ENCODE results near the gene PRSS1.
"Not testable (repeated sequence)": the region's sequence is repeated elsewhere in the genome, so short reads cannot be mapped to it uniquely, and the experiment has no call there.

The PRSS1 gene

DNA sequence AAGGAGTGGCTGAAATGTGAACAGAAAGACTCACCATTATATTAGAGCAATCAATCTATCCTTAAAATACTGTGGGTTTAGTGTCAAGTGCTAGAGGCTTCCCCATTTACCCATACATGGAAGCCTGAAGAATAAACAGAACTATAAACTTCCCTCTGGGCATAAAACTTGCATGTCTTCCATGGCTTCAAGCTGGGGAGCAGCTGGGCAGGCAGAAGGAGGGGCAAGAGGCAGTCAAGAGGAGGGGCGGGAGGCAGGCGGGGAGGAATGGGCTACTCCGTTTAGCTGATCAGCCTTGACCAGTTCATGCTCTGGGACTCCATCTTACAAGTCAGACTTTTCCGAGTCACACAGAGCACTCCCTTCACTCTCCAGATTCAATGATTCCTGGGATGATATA, 3.5 kb upstream of the PRSS1 start:
- ChIA-PET CTCF (no interaction called here), POLR2A (ENCODE audit: low non-redundant PET) (no interaction called here)
- no peak overlapping the region for H3K27ac ChIP-seq
- no peak for DNase-seq (ENCODE audit: low spot score)
- TF ChIP-seq, protein P1, sequence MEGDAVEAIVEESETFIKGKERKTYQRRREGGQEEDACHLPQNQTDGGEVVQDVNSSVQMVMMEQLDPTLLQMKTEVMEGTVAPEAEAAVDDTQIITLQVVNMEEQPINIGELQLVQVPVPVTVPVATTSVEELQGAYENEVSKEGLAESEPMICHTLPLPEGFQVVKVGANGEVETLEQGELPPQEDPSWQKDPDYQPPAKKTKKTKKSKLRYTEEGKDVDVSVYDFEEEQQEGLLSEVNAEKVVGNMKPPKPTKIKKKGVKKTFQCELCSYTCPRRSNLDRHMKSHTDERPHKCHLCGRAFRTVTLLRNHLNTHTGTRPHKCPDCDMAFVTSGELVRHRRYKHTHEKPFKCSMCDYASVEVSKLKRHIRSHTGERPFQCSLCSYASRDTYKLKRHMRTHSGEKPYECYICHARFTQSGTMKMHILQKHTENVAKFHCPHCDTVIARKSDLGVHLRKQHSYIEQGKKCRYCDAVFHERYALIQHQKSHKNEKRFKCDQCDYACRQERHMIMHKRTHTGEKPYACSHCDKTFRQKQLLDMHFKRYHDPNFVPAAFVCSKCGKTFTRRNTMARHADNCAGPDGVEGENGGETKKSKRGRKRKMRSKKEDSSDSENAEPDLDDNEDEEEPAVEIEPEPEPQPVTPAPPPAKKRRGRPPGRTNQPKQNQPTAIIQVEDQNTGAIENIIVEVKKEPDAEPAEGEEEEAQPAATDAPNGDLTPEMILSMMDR (conservative IDR thresholded peaks at IDR 0.05; ENCODE audit: low read depth), result no peak

DNA sequence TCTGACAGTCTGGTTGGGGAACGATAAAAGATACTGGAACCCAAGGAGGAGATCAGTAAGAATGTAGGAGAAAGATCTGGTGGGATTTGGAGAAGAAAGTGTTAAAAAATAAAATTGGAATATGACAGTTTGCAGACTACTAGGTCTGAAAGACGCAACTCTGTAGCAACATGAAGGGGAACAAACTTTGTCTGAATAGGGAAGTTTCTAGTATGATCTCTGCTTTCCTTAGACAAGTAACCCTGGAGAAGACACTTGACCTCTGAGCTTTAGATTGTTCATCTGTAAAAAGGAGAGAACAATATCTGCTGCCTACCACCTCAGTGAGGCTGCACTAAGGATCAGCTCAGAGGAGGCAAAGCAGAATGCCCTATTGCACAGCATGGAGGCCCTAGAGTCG, 3.0 kb upstream of the PRSS1 start:
- TF ChIP-seq, protein P1 (conservative IDR thresholded peaks at IDR 0.05; ENCODE audit: low read depth), result no peak
- H3K27ac ChIP-seq, result no peak overlapping the region
- ChIA-PET CTCF (no interaction called here), POLR2A (ENCODE audit: low non-redundant PET) (no interaction called here)
- no peak for DNase-seq (ENCODE audit: low spot score)

DNA sequence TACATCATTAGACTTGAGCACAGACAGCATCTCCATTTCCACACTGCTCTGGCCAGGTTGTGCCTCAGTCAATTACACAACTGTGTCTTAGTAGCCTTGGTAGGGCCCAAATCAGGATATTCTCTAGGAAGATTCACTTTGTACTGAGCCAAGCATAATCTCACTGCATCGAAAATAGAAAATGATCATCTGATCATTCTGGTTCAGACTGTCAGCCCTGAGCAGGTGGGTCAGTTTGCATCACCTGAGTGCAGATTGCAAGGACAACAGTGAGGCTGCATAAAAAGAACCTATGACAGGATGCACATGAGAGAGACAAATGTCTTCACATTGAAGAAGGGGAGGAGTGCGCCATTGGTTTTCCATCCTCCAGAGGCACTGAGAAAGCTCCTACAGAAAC, 862 bp upstream of the PRSS1 start:
- POLR2A ChIA-PET (ENCODE audit: low non-redundant PET); H3K27ac ChIP-seq; DNase-seq (ENCODE audit: low spot score): not testable (repeated sequence)
- CTCF ChIA-PET, result interaction anchor here (0.6 kb wide), 1 partner anchor 48 kb away, joined by 3 read pairs; no protein-coding TSS in a partner anchor

DNA sequence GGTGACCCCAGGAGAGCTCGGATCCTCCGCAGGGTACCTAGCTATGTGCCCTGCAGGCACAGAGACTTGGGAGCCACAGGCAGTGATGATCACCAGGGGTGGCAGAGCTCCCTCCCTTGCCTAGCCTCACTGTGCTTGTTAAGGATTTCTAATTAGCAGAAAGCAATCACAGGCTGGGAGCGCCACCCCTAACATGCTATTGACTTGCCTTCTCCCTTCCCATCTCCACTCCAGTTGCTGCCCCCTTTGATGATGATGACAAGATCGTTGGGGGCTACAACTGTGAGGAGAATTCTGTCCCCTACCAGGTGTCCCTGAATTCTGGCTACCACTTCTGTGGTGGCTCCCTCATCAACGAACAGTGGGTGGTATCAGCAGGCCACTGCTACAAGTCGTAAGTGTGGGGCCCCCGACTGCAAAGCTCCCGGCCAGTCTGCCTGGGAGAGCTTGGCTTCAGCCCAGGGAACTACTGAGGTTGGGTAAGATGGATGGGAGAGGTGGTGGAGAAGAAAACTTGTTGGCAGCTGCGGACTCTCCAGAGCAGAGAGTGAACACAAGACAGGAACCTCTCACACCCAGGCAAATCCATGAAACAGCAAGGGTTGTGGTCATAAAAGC, 1.2 kb downstream of the PRSS1 start:
- ChIA-PET CTCF (no interaction called here), POLR2A (ENCODE audit: low non-redundant PET) (no interaction called here)
- no peak for DNase-seq (ENCODE audit: low spot score)
- no peak overlapping the region for H3K27ac ChIP-seq
- TF ChIP-seq, protein P1 (conservative IDR thresholded peaks at IDR 0.05; ENCODE audit: low read depth), result no peak

DNA sequence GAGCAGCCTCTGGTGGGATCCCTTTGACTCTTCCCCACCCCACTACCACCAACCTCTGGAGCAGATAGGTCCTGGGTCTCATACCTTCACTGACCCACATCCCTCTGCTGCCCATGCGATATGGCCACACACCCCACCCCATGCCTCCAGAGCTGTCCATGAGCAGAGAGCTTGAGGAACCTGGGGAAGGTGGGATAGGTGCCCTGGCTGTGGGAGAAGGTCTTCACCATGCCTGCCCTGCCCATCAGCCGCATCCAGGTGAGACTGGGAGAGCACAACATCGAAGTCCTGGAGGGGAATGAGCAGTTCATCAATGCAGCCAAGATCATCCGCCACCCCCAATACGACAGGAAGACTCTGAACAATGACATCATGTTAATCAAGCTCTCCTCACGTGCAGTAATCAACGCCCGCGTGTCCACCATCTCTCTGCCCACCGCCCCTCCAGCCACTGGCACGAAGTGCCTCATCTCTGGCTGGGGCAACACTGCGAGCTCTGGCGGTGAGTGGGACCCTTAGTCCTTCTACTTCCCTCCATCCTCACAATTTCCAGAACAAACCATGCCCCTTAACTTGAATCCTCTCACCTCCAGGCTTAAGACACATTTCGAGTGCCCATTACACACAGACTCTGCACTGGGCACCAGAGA, 2.4 kb downstream of the PRSS1 start:
- POLR2A ChIA-PET (ENCODE audit: low non-redundant PET); CTCF ChIA-PET; H3K27ac ChIP-seq; DNase-seq (ENCODE audit: low spot score): not testable (repeated sequence)

DNA sequence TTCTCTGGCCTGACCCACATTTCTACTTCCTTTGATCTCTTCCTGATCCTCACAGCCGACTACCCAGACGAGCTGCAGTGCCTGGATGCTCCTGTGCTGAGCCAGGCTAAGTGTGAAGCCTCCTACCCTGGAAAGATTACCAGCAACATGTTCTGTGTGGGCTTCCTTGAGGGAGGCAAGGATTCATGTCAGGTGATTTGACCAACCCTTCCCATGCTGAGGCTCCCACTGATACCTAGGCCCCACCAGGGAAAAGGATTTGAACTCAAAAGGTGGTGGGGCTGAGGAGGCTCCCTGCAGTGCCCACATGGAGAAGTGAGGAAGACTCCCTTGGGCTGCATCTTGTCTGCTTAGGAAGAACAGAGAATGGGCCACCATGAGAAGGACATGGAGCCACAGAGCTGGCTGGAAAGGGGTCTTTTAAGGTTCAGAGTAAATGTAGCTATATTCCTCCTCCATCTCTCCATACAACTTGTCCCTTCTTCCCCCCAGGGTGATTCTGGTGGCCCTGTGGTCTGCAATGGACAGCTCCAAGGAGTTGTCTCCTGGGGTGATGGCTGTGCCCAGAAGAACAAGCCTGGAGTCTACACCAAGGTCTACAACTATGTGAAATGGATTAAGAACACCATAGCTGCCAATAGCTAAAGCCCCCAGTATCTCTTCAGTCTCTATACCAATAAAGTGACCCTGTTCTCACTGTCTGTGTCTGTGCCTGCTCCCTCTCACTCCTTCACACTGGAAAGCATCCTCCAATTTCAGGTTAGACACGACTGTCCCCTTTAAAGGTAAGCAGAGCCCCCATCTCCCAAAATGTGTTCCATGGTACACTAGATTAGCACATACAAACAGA, 3.3 kb downstream of the PRSS1 start:
- no peak for DNase-seq (ENCODE audit: low spot score)
- no peak overlapping the region for H3K27ac ChIP-seq
- TF ChIP-seq, protein P1 (conservative IDR thresholded peaks at IDR 0.05; ENCODE audit: low read depth), result no peak
- CTCF ChIA-PET, result no interaction called here
- POLR2A ChIA-PET (ENCODE audit: low non-redundant PET), result no interaction called here

DNA sequence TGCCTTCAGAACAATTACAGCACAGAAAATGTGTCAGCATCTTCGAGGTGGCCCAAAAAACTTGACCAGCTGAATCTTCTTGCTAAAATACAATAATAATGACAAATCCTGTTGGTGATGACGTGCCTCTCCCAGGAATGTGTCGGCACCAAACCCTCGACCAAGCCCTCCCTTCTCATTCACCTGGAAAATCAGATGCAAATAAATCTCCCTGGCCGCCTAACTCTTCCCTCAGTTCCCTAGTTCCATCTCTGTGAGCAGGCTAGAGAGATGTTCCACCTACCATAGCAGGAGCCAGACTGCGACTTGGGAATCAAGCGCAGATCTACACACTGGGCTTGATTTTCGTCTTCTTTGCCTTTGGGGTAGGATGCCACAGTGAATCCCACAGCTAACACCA, 4.1 kb downstream of the PRSS1 start:
- TF ChIP-seq, protein P1 (conservative IDR thresholded peaks at IDR 0.05; ENCODE audit: low read depth), result no peak
- POLR2A ChIA-PET (ENCODE audit: low non-redundant PET), result no interaction called here
- CTCF ChIA-PET, result no interaction called here

DNA sequence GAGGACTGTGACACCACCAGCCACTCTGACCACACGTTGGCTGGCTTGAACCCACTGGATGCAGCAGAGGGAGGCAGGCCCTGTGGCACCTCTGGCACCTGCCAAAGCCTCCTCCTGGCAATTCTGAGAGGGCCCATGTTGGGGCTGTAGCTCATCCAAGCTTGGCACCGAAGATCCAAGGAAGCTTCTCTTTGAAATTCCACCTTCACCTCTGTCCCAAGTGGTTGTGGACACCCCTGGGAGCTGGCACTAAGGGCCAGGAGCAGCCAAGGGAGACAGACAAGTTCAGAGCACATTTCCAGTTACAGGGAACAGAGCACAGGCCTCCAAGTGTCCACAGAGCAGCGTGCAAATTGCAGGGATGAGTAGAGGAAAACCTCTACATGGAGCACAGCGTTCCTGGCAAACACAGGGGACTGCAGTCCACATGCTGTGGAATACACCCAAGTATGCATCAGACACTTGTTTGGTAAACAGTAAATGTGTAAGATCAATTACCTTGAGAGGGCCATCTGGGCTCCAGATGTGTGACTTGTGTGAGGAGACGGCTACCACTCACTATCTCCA, 4.7 kb downstream of the PRSS1 start:
- H3K27ac ChIP-seq; POLR2A ChIA-PET (ENCODE audit: low non-redundant PET); DNase-seq (ENCODE audit: low spot score); CTCF ChIA-PET: not testable (repeated sequence)

More for the DNA sequence above, 4.1 kb downstream of the PRSS1 start:
- H3K27ac ChIP-seq, result no peak overlapping the region
- DNase-seq (ENCODE audit: low spot score), result no peak
